Progenitor cell of endocrine pancreas (in vitro differentiated cells): ENCODE data around the gene MAPT. TPM values are rescaled to one million over a fixed set of nuclear protein-coding genes. Genes with fewer than 3 reads are reported as not detected.

Experiments used
- DNase-seq: peaks from one replicate; pipeline ENCODE4 v3.0.0; 2021; ENCODE audit warnings: low spot score; ENCODE audit not compliant: unreplicated experiment
- H3K27ac Mint-ChIP-seq: 2 replicates; pipeline ENCODE4 v1.8.0; 2021; ENCODE audit warnings: mild to moderate bottlenecking, moderate library complexity, mixed read lengths
- H3K27me3 Mint-ChIP-seq: 2 replicates; pipeline ENCODE4 v1.8.0; 2021; ENCODE audit warnings: mixed read lengths
- H3K36me3 Mint-ChIP-seq: 2 replicates; pipeline ENCODE4 v1.8.0; 2022; ENCODE audit warnings: mixed read lengths; ENCODE audit not compliant: insufficient read depth
- H3K4me1 Mint-ChIP-seq: 2 replicates; pipeline ENCODE4 v1.8.0; 2021; ENCODE audit warnings: low read depth, mixed read lengths
- H3K4me3 Mint-ChIP-seq: 2 replicates; pipeline ENCODE4 v1.8.0; 2021; ENCODE audit warnings: low read depth, mild to moderate bottlenecking, moderate library complexity, mixed read lengths
- H3K9me3 Mint-ChIP-seq: 2 replicates; pipeline ENCODE4 v1.8.0; 2021; ENCODE audit warnings: low read depth, mixed read lengths
- CTCF ChIP-seq: fragments of 200-600 bp; sonication (generic); IDR thresholded peaks from one replicate; pipeline ENCODE4 v1.5.0; 2021; ENCODE audit warnings: antibody characterized with exemption, mild to moderate bottlenecking; ENCODE audit not compliant: unreplicated experiment
- total RNA-seq: library from RNA; stranded (reverse); gene quantifications from 2 replicates; pipeline ENCODE4 v1.2.1, GENCODE V29; 2021

Gene MAPT
- total RNA-seq, 1 donor from 2014 or later = 2.5 TPM

- Mint-ChIP-seq H3K27ac (no peak overlapping the region), H3K27me3 (peaks cover 20% of the 10 kb centered on the region), H3K4me1 (no peaks in the 10 kb centered on the region), H3K36me3 (no peaks in the 10 kb centered on the region), H3K4me3 (no peak overlapping the region), H3K9me3 (no peaks in the 10 kb centered on the region)
- DNase-seq = no peak
- no peak for TF ChIP-seq CTCF
These were observed 24.8 kb downstream of the MAPT start for GRCh38 chr17:45919136-45919535.

GRCh38 chr17:45920083-45920482 lies 25.7 kb downstream of the MAPT start:
- no peaks in the 10 kb centered on the region for H3K4me1 Mint-ChIP-seq
- no peak for DNase-seq
- no peaks in the 10 kb centered on the region for H3K9me3 Mint-ChIP-seq
- H3K36me3 Mint-ChIP-seq = no peaks in the 10 kb centered on the region
- no peak for TF ChIP-seq CTCF
- H3K27ac Mint-ChIP-seq = no peak overlapping the region
- H3K4me3 Mint-ChIP-seq = no peak overlapping the region
- H3K27me3 Mint-ChIP-seq = peaks cover 15% of the 10 kb centered on the region

GRCh38 chr17:45923511-45924268 lies 29.3 kb downstream of the MAPT start:
- no peak overlapping the region for H3K27ac Mint-ChIP-seq
- no peaks in the 10 kb centered on the region for H3K36me3 Mint-ChIP-seq
- H3K9me3 Mint-ChIP-seq = no peaks in the 10 kb centered on the region
- H3K4me1 Mint-ChIP-seq = no peaks in the 10 kb centered on the region
- H3K27me3 Mint-ChIP-seq = peaks cover 4% of the 10 kb centered on the region
- H3K4me3 Mint-ChIP-seq = no peak overlapping the region
- TF ChIP-seq CTCF = no peak
- DNase-seq = no peak

- TF ChIP-seq CTCF = no peak
- H3K27me3 Mint-ChIP-seq = peaks cover 4% of the 10 kb centered on the region
- no peaks in the 10 kb centered on the region for H3K9me3 Mint-ChIP-seq
- no peak overlapping the region for H3K27ac Mint-ChIP-seq
- H3K4me1 Mint-ChIP-seq = no peaks in the 10 kb centered on the region
- no peaks in the 10 kb centered on the region for H3K36me3 Mint-ChIP-seq
- H3K4me3 Mint-ChIP-seq = no peak overlapping the region
- no peak for DNase-seq
These were observed 30.0 kb downstream of the MAPT start for GRCh38 chr17:45924332-45924820.

GRCh38 chr17:45925311-45925710 lies 31.0 kb downstream of the MAPT start:
- Mint-ChIP-seq H3K4me3 (no peak overlapping the region), H3K36me3 (no peaks in the 10 kb centered on the region), H3K27me3 (peaks cover 4% of the 10 kb centered on the region), H3K9me3 (no peaks in the 10 kb centered on the region), H3K4me1 (no peaks in the 10 kb centered on the region), H3K27ac (no peak overlapping the region)
- TF ChIP-seq CTCF = no peak
- no peak for DNase-seq
